ENCODE measurements around the gene KLHL5.

Gene KLHL5

DNA sequence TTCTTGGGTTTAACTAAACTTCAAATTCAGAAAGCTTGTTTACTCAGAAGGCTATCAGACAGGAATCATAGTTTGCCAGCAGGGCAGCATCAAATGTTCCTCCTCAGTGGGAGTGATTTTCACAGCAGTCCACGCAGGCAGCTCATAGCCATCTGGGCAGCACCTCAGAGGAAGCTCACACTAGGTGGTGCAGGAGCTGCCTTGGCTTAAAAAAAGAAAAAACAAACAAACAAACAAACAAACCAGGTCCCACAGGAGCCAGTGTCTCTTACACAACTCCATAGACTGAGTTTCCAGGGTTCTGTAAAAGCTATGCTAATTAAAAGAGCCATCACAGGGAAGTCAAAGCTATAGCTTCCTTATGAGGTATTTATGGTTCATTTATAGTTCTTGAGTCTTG is 10.5 kb upstream of the KLHL5 start:
- no peak for TF ChIP-seq EZH2phosphoT487 (IDR thresholded peaks at IDR 0.05; ENCODE audit: borderline replicate concordance, low read length)
- TF ChIP-seq, protein P1, sequence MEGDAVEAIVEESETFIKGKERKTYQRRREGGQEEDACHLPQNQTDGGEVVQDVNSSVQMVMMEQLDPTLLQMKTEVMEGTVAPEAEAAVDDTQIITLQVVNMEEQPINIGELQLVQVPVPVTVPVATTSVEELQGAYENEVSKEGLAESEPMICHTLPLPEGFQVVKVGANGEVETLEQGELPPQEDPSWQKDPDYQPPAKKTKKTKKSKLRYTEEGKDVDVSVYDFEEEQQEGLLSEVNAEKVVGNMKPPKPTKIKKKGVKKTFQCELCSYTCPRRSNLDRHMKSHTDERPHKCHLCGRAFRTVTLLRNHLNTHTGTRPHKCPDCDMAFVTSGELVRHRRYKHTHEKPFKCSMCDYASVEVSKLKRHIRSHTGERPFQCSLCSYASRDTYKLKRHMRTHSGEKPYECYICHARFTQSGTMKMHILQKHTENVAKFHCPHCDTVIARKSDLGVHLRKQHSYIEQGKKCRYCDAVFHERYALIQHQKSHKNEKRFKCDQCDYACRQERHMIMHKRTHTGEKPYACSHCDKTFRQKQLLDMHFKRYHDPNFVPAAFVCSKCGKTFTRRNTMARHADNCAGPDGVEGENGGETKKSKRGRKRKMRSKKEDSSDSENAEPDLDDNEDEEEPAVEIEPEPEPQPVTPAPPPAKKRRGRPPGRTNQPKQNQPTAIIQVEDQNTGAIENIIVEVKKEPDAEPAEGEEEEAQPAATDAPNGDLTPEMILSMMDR (IDR thresholded peaks at IDR 0.05; ENCODE audit: low read depth, low read length, poor library complexity, severe bottlenecking), result no peak
- no peaks in the 10 kb centered on the region for H3K9me2 ChIP-seq (replicated peaks; ENCODE audit: control insufficient read depth, low read length)
- no peaks in the 10 kb centered on the region for H3K27me3 ChIP-seq (ENCODE audit: control insufficient read depth, low read length)
- peak overlapping the region; percentile 15 for H3K4me2 ChIP-seq (ENCODE audit: low read length)
- peaks cover 39% of the 10 kb centered on the region for H3K36me3 ChIP-seq (ENCODE audit: control insufficient read depth, low read length)
- H3F3A ChIP-seq (ENCODE audit: control insufficient read depth, insufficient read depth), result peaks cover 7% of the 10 kb centered on the region; the same call in 1 of the 2 replicates
- no peaks in the 10 kb centered on the region for H3K9me3 ChIP-seq (ENCODE audit: control insufficient read depth, insufficient read depth, low read length)
- no peak overlapping the region for H3K4me3 ChIP-seq (ENCODE audit: low read length)
- no peak overlapping the region for H3K27ac ChIP-seq (ENCODE audit: low read depth, low read length)
- peaks cover 29% of the 10 kb centered on the region; the same call in 1 of the 2 replicates for H4K20me1 ChIP-seq (ENCODE audit: control insufficient read depth, insufficient read depth, low read depth, low read length)
- H3K79me2 ChIP-seq (ENCODE audit: control insufficient read depth, low read length), result peaks cover 98% of the 10 kb centered on the region
- peaks cover 44% of the 10 kb centered on the region for H3K4me1 ChIP-seq (ENCODE audit: control insufficient read depth, low read length)

DNA sequence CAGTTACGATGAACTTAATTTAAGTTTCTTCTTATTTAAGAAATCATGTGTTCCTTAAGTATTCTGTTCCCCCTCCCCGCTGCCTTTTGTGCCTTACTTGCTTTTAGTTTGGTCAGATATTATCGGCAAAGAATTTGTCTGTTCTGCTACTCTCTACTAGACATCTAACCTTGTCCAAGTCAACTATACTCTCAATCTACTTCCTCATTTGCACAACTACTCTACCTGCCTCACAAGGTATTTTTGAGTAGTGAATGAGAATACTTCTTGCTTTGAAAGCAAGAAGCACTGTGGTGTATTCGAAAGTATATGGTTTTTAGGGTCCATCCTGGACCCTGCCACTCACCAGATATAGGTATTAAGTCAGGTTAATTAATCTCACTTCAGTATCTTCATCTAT is 8.0 kb upstream of the KLHL5 start:
- Histone ChIP-seq H3K36me3 (ENCODE audit: control insufficient read depth, low read length) (peaks cover 18% of the 10 kb centered on the region), H3K79me2 (ENCODE audit: control insufficient read depth, low read length) (peaks cover 97% of the 10 kb centered on the region)

DNA sequence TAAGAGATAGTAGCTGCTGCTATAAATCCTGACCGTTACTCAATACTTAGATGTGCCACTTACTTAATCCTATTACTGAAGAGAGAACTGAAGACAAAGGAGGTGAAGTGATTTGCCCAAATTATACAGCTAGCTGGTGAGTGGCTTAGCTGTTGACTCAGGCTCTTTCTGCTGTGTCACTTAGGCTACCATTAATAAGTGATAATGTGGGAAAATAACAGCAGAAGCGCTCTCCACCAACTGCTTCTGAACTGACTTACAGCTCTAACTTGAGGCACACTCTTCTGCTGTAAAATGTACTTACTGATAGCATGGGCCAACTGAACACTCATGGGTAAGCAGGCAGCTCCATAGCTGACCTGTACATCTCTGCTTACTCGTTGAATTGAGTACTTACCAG is 7.5 kb upstream of the KLHL5 start:
- no peak overlapping the region for H3K27ac ChIP-seq (ENCODE audit: low read depth, low read length)
- H4K20me1 ChIP-seq (ENCODE audit: control insufficient read depth, insufficient read depth, low read depth, low read length), result 0 out of 2 replicates have a peak, but pooled peaks cover 12% of the 10 kb centered on the region
- no peak overlapping the region for H3K4me3 ChIP-seq (ENCODE audit: low read length)
- H3K4me2 ChIP-seq (ENCODE audit: low read length), result no peak overlapping the region
- TF ChIP-seq, protein P1 (IDR thresholded peaks at IDR 0.05; ENCODE audit: low read depth, low read length, poor library complexity, severe bottlenecking), result no peak
- no peak for TF ChIP-seq EZH2phosphoT487 (IDR thresholded peaks at IDR 0.05; ENCODE audit: borderline replicate concordance, low read length)
- no peaks in the 10 kb centered on the region for H3K9me3 ChIP-seq (ENCODE audit: control insufficient read depth, insufficient read depth, low read length)
- H3K36me3 ChIP-seq (ENCODE audit: control insufficient read depth, low read length), result peaks cover 15% of the 10 kb centered on the region
- no peaks in the 10 kb centered on the region for H3K9me2 ChIP-seq (replicated peaks; ENCODE audit: control insufficient read depth, low read length)
- peaks cover 97% of the 10 kb centered on the region for H3K79me2 ChIP-seq (ENCODE audit: control insufficient read depth, low read length)
- peaks cover 24% of the 10 kb centered on the region for H3K4me1 ChIP-seq (ENCODE audit: control insufficient read depth, low read length)
- H3F3A ChIP-seq (ENCODE audit: control insufficient read depth, insufficient read depth), result peaks cover 5% of the 10 kb centered on the region; the same call in 1 of the 2 replicates
- no peaks in the 10 kb centered on the region for H3K27me3 ChIP-seq (ENCODE audit: control insufficient read depth, low read length)

More for the DNA sequence above, 8.0 kb upstream of the KLHL5 start:
- H3K9me2 ChIP-seq (replicated peaks; ENCODE audit: control insufficient read depth, low read length), result no peaks in the 10 kb centered on the region
- H3K27ac ChIP-seq (ENCODE audit: low read depth, low read length), result no peak overlapping the region
- H3K4me1 ChIP-seq (ENCODE audit: control insufficient read depth, low read length), result peaks cover 24% of the 10 kb centered on the region
- no peak overlapping the region for H3K4me3 ChIP-seq (ENCODE audit: low read length)
- peaks cover 5% of the 10 kb centered on the region; the same call in 1 of the 2 replicates for H3F3A ChIP-seq (ENCODE audit: control insufficient read depth, insufficient read depth)
- H3K27me3 ChIP-seq (ENCODE audit: control insufficient read depth, low read length), result no peaks in the 10 kb centered on the region
- no peak for TF ChIP-seq EZH2phosphoT487 (IDR thresholded peaks at IDR 0.05; ENCODE audit: borderline replicate concordance, low read length)
- H4K20me1 ChIP-seq (ENCODE audit: control insufficient read depth, insufficient read depth, low read depth, low read length), result 0 out of 2 replicates have a peak, but pooled peaks cover 14% of the 10 kb centered on the region
- H3K9me3 ChIP-seq (ENCODE audit: control insufficient read depth, insufficient read depth, low read length), result no peaks in the 10 kb centered on the region
- H3K4me2 ChIP-seq (ENCODE audit: low read length), result no peak overlapping the region

DNA sequence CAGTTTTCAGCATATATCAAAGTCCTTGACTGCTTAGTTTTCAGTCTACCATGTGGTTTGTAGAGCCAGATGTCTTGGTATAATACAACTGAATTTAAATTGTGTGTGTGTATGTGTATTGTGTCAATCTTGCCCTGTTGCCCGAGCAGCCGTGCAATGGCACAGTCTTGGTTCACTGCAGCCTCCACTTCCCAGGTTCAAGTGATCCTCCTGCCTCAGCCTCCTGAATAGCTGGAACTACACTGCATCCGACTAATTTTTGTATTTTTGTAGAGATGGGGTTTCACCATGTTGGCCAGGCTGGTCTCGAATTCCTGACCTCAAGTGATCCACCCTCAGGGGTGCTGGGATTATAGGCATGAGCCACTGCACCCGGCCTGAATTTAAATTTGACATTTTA is 6.0 kb upstream of the KLHL5 start:
- H3K36me3 ChIP-seq (ENCODE audit: control insufficient read depth, low read length), result peaks cover 8% of the 10 kb centered on the region
- H3K27ac ChIP-seq (ENCODE audit: low read depth, low read length), result no peak overlapping the region
- H3K9me2 ChIP-seq (replicated peaks; ENCODE audit: control insufficient read depth, low read length), result no peaks in the 10 kb centered on the region
- H3K9me3 ChIP-seq (ENCODE audit: control insufficient read depth, insufficient read depth, low read length), result no peaks in the 10 kb centered on the region
- H3K4me2 ChIP-seq (ENCODE audit: low read length), result no peak overlapping the region
- H3K4me3 ChIP-seq (ENCODE audit: low read length), result no peak overlapping the region
- peaks cover 18% of the 10 kb centered on the region for H3K4me1 ChIP-seq (ENCODE audit: control insufficient read depth, low read length)
- TF ChIP-seq, protein P1 (IDR thresholded peaks at IDR 0.05; ENCODE audit: low read depth, low read length, poor library complexity, severe bottlenecking), result no peak
- no peak for TF ChIP-seq EZH2phosphoT487 (IDR thresholded peaks at IDR 0.05; ENCODE audit: borderline replicate concordance, low read length)
- no peaks in the 10 kb centered on the region for H3K27me3 ChIP-seq (ENCODE audit: control insufficient read depth, low read length)
- peaks cover 5% of the 10 kb centered on the region; the same call in 1 of the 2 replicates for H3F3A ChIP-seq (ENCODE audit: control insufficient read depth, insufficient read depth)
- H4K20me1 ChIP-seq (ENCODE audit: control insufficient read depth, insufficient read depth, low read depth, low read length), result 0 out of 2 replicates have a peak, but pooled peaks cover 7% of the 10 kb centered on the region
- peaks cover 97% of the 10 kb centered on the region for H3K79me2 ChIP-seq (ENCODE audit: control insufficient read depth, low read length)
